Middle frontal gyrus (tissue), 1 donor: ENCODE results near the gene SLC41A3.
"Not testable (repeated sequence)": the region's sequence is repeated elsewhere in the genome, so short reads cannot be mapped to it uniquely, and the experiment has no call there.

Source experiments
- DNase-seq: peaks from one replicate; pipeline ENCODE4 v3.0.0-alpha.2; 2015; ENCODE audit warnings: low spot score; ENCODE audit errors: extremely low spot score

SLC41A3 gene

GRCh38 chr3:125958511-125959316, 125.2 kb downstream of the SLC41A3 start:
- no peak for DNase-seq

GRCh38 chr3:125957674-125958510, 126.0 kb downstream of the SLC41A3 start:
- no peak for DNase-seq

GRCh38 chr3:125957020-125957419, 126.9 kb downstream of the SLC41A3 start:
- not testable (repeated sequence) for DNase-seq
